ENCODE measurements around the gene ZNF124.
"Not testable (repeated sequence)": the region's sequence is repeated elsewhere in the genome, so short reads cannot be mapped to it uniquely, and the experiment has no call there.

ZNF124 gene

GRCh38 chr1:247173431-247173830 lies 1.6 kb upstream of the ZNF124 start:
- DNase-seq (ENCODE audit: low read depth) = no peak

DNA sequence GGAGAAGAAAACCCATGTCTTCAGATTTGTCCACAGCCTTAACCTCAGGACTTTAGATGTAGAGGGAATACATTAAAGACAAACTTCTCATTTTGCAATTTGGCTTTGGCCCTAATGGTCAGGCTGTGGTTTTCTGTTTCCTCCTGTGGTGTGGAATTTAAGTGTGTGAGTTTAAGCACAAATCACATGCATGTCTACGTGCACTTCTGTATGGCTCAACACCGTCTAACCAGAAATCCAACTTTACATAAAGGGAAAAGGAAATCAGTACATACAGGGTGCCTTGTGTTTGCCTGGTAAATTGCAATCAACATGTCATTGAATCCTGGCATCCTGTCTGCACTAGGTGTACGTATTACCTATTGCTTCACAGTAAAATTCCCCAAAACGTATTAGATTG lies 1.2 kb upstream of the ZNF124 start:
- TF ChIP-seq, protein P1, sequence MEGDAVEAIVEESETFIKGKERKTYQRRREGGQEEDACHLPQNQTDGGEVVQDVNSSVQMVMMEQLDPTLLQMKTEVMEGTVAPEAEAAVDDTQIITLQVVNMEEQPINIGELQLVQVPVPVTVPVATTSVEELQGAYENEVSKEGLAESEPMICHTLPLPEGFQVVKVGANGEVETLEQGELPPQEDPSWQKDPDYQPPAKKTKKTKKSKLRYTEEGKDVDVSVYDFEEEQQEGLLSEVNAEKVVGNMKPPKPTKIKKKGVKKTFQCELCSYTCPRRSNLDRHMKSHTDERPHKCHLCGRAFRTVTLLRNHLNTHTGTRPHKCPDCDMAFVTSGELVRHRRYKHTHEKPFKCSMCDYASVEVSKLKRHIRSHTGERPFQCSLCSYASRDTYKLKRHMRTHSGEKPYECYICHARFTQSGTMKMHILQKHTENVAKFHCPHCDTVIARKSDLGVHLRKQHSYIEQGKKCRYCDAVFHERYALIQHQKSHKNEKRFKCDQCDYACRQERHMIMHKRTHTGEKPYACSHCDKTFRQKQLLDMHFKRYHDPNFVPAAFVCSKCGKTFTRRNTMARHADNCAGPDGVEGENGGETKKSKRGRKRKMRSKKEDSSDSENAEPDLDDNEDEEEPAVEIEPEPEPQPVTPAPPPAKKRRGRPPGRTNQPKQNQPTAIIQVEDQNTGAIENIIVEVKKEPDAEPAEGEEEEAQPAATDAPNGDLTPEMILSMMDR (conservative IDR thresholded peaks at IDR 0.05; ENCODE audit: low read depth, low read length) = no peak
- no peak overlapping the region for H3K4me3 ChIP-seq (ENCODE audit: low read depth, low read length)
- DNase-seq (ENCODE audit: low read depth) = peak; percentile 8

More at GRCh38 chr1:247173431-247173830, 1.6 kb upstream of the ZNF124 start:
- TF ChIP-seq, protein P1 (conservative IDR thresholded peaks at IDR 0.05; ENCODE audit: low read depth, low read length) = no peak
- H3K4me3 ChIP-seq (ENCODE audit: low read depth, low read length) = no peak overlapping the region

DNA sequence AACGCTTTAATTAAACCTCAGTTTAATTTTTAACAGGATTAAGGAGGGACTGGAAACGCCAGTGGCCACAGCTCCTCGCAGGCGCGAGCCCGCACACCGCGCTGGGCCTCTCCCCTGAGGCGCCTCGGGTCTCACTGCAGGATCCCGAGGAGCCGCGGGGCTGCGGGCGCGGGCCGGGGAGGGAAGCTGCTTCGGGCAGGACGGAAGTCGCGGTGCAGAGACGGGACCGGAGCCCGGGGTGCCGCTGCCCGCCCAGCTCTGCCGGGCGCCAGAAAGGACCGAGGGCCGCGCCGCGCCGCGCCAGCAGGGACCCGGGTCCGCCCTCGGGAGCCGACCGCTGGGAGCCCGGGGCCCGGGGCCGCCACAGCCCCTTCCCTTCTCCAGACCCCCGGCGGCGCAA lies 377 bp downstream of the ZNF124 start:
- H3K4me3 ChIP-seq (ENCODE audit: low read depth, low read length); DNase-seq (ENCODE audit: low read depth): not testable (repeated sequence)

DNA sequence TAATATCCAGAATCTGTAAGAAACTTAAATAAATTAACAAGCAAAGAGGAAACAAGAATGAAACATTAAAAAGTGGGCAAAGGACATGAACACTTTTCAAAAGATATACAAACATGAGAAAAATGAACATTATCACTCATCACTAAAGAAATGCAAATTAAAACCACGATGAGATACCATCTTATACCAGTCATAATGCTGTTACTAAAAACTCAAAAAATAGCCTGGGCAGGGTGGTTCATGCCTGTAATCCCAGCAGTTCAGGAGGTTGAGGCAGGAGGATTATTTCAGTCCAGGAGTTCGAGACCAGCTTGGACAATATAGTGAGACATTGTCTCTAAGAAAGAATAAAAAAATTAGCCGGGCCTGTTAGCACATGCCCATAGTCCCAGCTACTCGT lies 6.1 kb downstream of the ZNF124 start:
- H3K4me3 ChIP-seq (ENCODE audit: low read depth, low read length) = no peak overlapping the region
- no peak for DNase-seq (ENCODE audit: low read depth)
- TF ChIP-seq, protein P1 (conservative IDR thresholded peaks at IDR 0.05; ENCODE audit: low read depth, low read length) = no peak

DNA sequence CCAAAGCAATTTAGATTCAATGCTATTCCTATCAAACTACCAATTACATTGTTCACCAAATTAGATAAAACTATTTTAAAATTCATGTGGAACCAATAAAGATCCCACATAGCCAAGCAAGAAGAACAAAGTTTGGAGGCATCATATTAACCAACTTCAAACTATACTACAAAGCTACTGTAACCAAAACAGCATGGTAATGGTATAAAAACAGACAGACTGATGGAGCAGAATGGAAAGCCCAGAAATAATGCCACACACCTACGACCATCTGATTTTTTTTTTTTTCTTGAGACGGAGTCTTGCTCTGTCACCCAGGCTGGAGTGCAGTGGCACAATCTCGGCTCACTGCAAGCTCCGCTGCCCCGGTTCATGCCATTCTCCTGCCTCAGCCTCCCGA lies 7.1 kb downstream of the ZNF124 start:
- H3K4me3 ChIP-seq (ENCODE audit: low read depth, low read length) = no peak overlapping the region
- no peak for DNase-seq (ENCODE audit: low read depth)
- TF ChIP-seq, protein P1 (conservative IDR thresholded peaks at IDR 0.05; ENCODE audit: low read depth, low read length) = no peak

DNA sequence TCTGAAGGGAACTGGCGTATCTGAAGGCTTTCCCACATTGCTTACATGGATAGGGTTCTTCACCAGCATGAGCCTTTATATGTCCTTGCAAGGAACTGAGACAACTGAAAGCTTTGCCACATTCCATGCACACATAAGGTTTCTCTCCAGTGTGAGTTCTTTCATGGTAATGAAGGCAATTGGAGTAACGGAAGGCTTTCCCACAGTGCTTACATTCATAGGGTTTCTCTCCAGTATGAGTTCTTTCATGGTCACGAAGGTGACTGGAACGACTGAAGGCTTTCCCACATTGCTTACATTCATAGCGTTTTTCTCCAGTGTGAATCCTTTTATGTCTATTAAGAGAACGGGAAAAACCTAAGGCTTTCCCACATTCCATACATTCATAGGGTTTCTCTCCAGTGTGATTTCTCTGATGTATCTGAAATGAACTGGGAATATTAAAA lies 15.0 kb downstream of the ZNF124 start:
- TF ChIP-seq, protein P1 (conservative IDR thresholded peaks at IDR 0.05; ENCODE audit: low read depth, low read length) = no peak
- no peak overlapping the region for H3K4me3 ChIP-seq (ENCODE audit: low read depth, low read length)
- DNase-seq (ENCODE audit: low read depth) = peak; percentile 3

GRCh38 chr1:247147781-247148180 lies 24.0 kb downstream of the ZNF124 start:
- DNase-seq (ENCODE audit: low read depth) = peak; percentile 2
- H3K4me3 ChIP-seq (ENCODE audit: low read depth, low read length) = no peak overlapping the region
- TF ChIP-seq, protein P1 (conservative IDR thresholded peaks at IDR 0.05; ENCODE audit: low read depth, low read length) = no peak

DNA sequence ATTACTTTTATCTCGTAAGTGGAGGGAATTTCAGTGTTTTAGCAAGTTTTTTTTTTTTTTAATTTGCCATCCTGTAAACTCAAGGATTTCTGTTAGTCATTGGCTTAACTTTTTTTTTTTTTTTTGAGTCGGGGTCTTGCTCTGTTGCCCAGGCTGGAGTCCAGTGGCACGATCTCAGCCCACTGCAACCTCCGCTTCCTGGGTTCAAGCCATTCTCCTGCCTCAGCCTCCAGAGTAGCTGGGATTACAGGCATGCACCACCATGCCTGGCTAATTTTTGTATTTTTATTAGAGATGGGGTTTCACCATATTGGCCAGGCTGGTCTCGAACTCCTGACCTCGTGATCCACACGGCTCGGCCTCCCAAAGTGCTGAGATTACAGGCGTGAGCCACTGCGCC lies 24.7 kb downstream of the ZNF124 start:
- not testable (repeated sequence) for H3K4me3 ChIP-seq (ENCODE audit: low read depth, low read length); DNase-seq (ENCODE audit: low read depth)
